Kidney epithelial cell (primary cell): ENCODE data around the gene HS3ST6. TPM values are rescaled to one million over a fixed set of nuclear protein-coding genes. Genes with fewer than 3 reads are reported as not detected.

Experiments used
- DNase-seq: peaks from one replicate; pipeline ENCODE4 v3.0.0-alpha.2; 2010; ENCODE audit warnings: low read depth
- H3K27me3 ChIP-seq: 2 replicates; pipeline ENCODE4 v1.6.0; 2011; ENCODE audit warnings: low read length; ENCODE audit not compliant: control insufficient read depth, insufficient read depth
- H3K36me3 ChIP-seq: 2 replicates; pipeline ENCODE4 v1.5.1; 2011; ENCODE audit warnings: low read length; ENCODE audit not compliant: control insufficient read depth, insufficient read depth
- H3K4me3 ChIP-seq: 2 replicates; pipeline ENCODE4 v1.5.1; 2011; ENCODE audit warnings: low read depth, mild to moderate bottlenecking, control low read depth, low read length
- total RNA-seq: library from RNA; depleted of rRNA; stranded (reverse); fragments of >200 nt; gene quantifications from 2 replicates; pipeline ENCODE4 v1.2.3, GENCODE V29; 2015
- TF ChIP-seq, protein P1 (sequence below): IDR thresholded peaks from 2 replicates; pipeline ENCODE4 v1.5.1; 2011; ENCODE audit warnings: mild to moderate bottlenecking, moderate library complexity, low read length, control low read depth, inconsistent platforms; ENCODE audit not compliant: insufficient read depth, poor library complexity, severe bottlenecking

Gene HS3ST6
- total RNA-seq, 1 donor from 2014 or later = 0.92 TPM

DNA sequence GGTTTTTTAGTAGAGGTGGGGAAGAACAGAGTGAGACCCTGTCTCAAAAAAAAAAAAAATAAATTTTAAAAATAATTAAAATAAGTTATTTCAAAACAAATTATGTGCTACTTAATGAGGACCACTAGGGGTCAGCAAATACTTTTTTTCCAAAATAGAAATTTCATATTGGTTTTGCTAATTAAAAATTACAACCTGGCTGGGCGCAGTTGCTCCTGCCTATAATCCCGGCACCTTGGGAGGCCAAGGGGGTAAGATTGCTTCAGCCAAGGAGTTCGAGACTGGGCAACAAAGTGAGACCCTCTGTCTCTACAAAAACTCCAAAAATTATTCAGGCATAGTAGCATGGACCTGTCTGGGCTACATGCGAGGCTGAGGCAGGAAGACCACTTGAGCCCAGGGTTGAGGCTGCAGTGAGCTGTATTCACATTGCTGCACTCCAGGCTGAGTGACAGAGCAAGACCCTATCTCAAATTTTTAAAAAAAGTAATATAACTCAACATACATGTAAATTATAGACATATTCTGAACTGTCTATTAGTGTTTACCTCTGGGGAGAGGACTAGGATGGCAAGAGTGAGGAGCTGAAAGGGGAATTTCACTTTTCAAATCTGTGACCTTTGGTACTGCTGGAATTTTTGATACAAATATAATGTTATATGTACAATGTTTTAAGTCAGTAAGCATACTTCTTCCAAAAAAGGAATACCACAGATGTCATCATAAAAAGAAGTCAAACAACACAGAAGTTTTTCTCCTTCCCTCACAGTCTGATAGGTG is 54.3 kb downstream of the HS3ST6 start:
- no peak for DNase-seq
- Histone ChIP-seq H3K27me3 (peaks cover 4% of the 10 kb centered on the region), H3K36me3 (no peaks in the 10 kb centered on the region), H3K4me3 (no peak overlapping the region)
- TF ChIP-seq, protein P1, sequence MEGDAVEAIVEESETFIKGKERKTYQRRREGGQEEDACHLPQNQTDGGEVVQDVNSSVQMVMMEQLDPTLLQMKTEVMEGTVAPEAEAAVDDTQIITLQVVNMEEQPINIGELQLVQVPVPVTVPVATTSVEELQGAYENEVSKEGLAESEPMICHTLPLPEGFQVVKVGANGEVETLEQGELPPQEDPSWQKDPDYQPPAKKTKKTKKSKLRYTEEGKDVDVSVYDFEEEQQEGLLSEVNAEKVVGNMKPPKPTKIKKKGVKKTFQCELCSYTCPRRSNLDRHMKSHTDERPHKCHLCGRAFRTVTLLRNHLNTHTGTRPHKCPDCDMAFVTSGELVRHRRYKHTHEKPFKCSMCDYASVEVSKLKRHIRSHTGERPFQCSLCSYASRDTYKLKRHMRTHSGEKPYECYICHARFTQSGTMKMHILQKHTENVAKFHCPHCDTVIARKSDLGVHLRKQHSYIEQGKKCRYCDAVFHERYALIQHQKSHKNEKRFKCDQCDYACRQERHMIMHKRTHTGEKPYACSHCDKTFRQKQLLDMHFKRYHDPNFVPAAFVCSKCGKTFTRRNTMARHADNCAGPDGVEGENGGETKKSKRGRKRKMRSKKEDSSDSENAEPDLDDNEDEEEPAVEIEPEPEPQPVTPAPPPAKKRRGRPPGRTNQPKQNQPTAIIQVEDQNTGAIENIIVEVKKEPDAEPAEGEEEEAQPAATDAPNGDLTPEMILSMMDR = peak; percentile 61

DNA sequence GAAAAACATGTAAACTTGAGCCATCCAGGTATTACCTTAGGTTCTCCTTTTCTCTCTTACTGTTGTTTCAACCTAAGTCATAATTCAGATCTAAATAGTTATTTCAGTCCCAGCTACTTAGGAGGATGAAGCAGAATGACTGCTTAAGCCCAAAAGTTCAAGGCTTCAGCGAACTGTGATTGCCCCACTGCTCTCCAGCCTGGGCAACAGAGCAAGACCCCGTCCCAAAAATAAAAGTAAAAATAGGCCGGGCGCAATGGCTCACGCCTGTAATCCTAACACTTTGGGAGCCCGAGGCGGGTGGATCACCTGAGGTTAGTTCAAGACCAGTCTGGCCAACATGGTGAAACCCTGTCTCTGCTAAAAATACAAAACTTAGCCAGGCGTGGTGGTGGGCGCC is 55.8 kb downstream of the HS3ST6 start:
- H3K36me3 ChIP-seq = no peaks in the 10 kb centered on the region
- TF ChIP-seq, protein P1 = no peak
- no peak overlapping the region for H3K4me3 ChIP-seq
- no peak for DNase-seq
- H3K27me3 ChIP-seq = peaks cover 9% of the 10 kb centered on the region

DNA sequence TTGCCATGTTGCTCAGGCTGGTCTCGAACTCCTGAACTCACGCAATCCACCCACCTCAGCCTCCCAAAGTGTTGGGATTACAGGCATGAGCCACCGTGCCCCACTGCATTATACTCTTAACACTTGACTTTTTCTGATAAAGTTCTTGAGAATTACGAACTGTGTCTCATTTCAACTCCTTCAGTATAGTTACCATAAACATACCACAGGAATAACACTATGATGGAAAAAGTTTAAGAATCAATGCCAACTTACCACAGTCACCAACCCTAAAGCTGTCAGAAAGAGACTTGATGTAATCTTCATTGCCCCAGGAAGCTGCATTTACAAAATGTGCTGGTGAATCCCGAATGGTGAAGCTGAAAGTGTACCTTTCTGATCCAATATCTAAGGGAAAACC is 56.5 kb downstream of the HS3ST6 start:
- Histone ChIP-seq H3K36me3 (no peaks in the 10 kb centered on the region), H3K4me3 (no peak overlapping the region), H3K27me3 (peaks cover 14% of the 10 kb centered on the region)
- TF ChIP-seq, protein P1 = no peak
- DNase-seq = no peak

Other genes with a start within 250 kb of the HS3ST6 start
- 108 and 109 TPM in 2 replicates for gene JPT2, start 240.1 kb downstream of the HS3ST6 start, total RNA-seq
- gene MAPK8IP3, start 212.2 kb downstream of the HS3ST6 start, total RNA-seq = 32.6 and 46.9 TPM in 2 replicates
- 44.9 and 45.3 TPM in 2 replicates for gene NME3, start 146.9 kb downstream of the HS3ST6 start, total RNA-seq
- 6.8 and 13.6 TPM in 2 replicates for gene EME2, start 145.6 kb downstream of the HS3ST6 start, total RNA-seq
- gene MRPS34, start 145.3 kb downstream of the HS3ST6 start, total RNA-seq = 94.9 and 108 TPM in 2 replicates
- gene SPSB3, start 135.8 kb downstream of the HS3ST6 start, total RNA-seq = 60.6 and 78.2 TPM in 2 replicates
- gene NUBP2, start 135.5 kb downstream of the HS3ST6 start, total RNA-seq = 145 and 187 TPM in 2 replicates
- gene IGFALS, start 124.7 kb downstream of the HS3ST6 start, total RNA-seq = 0.48 TPM in 1 of 2 replicates, not detected in the other
- gene HAGH, start 91.6 kb downstream of the HS3ST6 start, total RNA-seq = 62.8 and 98.4 TPM in 2 replicates
- 59.7 and 77.3 TPM in 2 replicates for gene FAHD1, start 91.2 kb downstream of the HS3ST6 start, total RNA-seq
- gene MEIOB, start 46.3 kb downstream of the HS3ST6 start, total RNA-seq = 5.0 and 6.2 TPM in 2 replicates
- 11.7 and 12.0 TPM in 2 replicates for gene MSRB1, start 24.8 kb upstream of the HS3ST6 start, total RNA-seq
- gene RPL3L, start 36.3 kb upstream of the HS3ST6 start, total RNA-seq = not detected in 2 replicates
- gene NDUFB10, start 41.1 kb upstream of the HS3ST6 start, total RNA-seq = 280 and 289 TPM in 2 replicates
- 4,278 and 4,383 TPM in 2 replicates for gene RPS2, start 46.4 kb upstream of the HS3ST6 start, total RNA-seq
- not detected in 2 replicates for gene RNF151, start 48.4 kb upstream of the HS3ST6 start, total RNA-seq
- gene TBL3, start 53.6 kb upstream of the HS3ST6 start, total RNA-seq = 53.5 and 70.3 TPM in 2 replicates
- gene NOXO1, start 63.1 kb upstream of the HS3ST6 start, total RNA-seq = 0.96 TPM in 1 of 2 replicates, not detected in the other
- 30.2 and 32.7 TPM in 2 replicates for gene GFER, start 65.8 kb upstream of the HS3ST6 start, total RNA-seq
- 11.3 and 20.1 TPM in 2 replicates for gene SYNGR3, start 71.6 kb upstream of the HS3ST6 start, total RNA-seq
- gene ZNF598, start 91.4 kb upstream of the HS3ST6 start, total RNA-seq = 48.1 and 57.7 TPM in 2 replicates
- not detected in 2 replicates for gene NPW, start 101.4 kb upstream of the HS3ST6 start, total RNA-seq
- 27.5 and 46.3 TPM in 2 replicates for gene NHERF2, start 108.5 kb upstream of the HS3ST6 start, total RNA-seq
- gene NTHL1, start 129.4 kb upstream of the HS3ST6 start, total RNA-seq = 39.3 and 44.1 TPM in 2 replicates
- 67.9 and 104 TPM in 2 replicates for gene TSC2, start 129.6 kb upstream of the HS3ST6 start, total RNA-seq
- 85.6 and 102 TPM in 2 replicates for gene PKD1, start 217.5 kb upstream of the HS3ST6 start, total RNA-seq
- 0.54 and 0.68 TPM in 2 replicates for gene RAB26, start 230.2 kb upstream of the HS3ST6 start, total RNA-seq
- 82.7 and 83.9 TPM in 2 replicates for gene TRAF7, start 237.4 kb upstream of the HS3ST6 start, total RNA-seq